ENCODE data around the gene ENG. TPM values are rescaled to one million over a fixed set of nuclear protein-coding genes. Genes with fewer than 3 reads are reported as not detected.

Gene ENG
- total and polyA plus RNA-seq, 2 of the 4 experiments (the other 2 are of a cell fraction): 3.6 to 83.3 TPM

DNA sequence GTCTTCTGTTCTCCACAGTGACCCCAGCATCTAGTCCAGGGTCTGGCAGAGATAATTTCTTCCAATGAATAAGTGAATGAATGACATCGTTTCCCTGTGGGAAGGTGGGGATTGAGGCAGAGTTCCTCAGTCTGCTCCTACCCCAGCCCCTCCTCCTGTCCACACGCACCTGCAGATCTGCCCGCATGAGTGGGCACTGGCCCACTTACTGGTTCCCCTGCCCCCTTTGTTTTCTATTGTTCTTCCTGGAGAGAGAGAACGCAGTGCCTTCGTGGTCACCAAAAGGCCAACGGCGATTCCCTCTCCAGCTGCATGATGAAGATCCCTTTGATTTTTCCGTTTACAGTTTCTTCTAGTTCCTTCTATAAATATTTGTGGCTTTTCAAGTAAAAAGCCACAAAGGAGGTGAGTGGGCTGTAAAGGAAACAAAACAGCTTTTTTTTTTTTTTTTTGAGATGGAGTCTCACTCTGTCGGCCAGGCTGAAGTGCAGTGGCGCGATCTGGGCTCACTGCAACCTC, 57.5 kb downstream of the ENG start:
- Histone ChIP-seq H4K5ac (ENCODE audit: low read depth, low read length) (no peak overlapping the region), H3K79me1 (ENCODE audit: low read depth in 1 of 2, low read length in 2 of 2) (peaks cover 6 to 30% of the 10 kb centered on the region in 2 experiments; a peak in 2 of 4 replicates), H3K56ac (ENCODE audit: extremely low read depth, insufficient read depth, low read length) (no peak overlapping the region), H3K27me3 (ENCODE audit: control insufficient read depth, insufficient read depth, low read length) (no peaks in the 10 kb centered on the region), H3K9ac (ENCODE audit: low read depth, low read length) (no peak overlapping the region), H3K9me3 (ENCODE audit: control insufficient read depth, insufficient read depth, low read length) (no peaks in the 10 kb centered on the region), H3K4ac (ENCODE audit: low read depth, low read length) (no peak overlapping the region), H3K9me1 (ENCODE audit: insufficient read depth, low read length) (peaks cover 20% of the 10 kb centered on the region), H2AK5ac (ENCODE audit: low read depth, low read length) (no peak overlapping the region), H2BK120ac (ENCODE audit: low read depth, low read length) (no peak overlapping the region), H3K4me3 (ENCODE audit: insufficient read depth, low read depth, low read length) (no peak overlapping the region), H2AK9ac (replicated peaks; ENCODE audit: low read depth, low read length, poor library complexity) (no peak overlapping the region), H3K27ac (ENCODE audit: insufficient read depth, low read length) (no peak overlapping the region), H3K4me1 (ENCODE audit: control insufficient read depth, insufficient read depth, low read length) (peaks cover 16% of the 10 kb centered on the region), H2BK20ac (ENCODE audit: low read depth, low read length) (no peak overlapping the region), H4K91ac (ENCODE audit: insufficient read depth, low read depth, low read length) (no peak overlapping the region), H3K18ac (ENCODE audit: low read depth, low read length) (no peak overlapping the region), H4K8ac (ENCODE audit: low read depth in 2 of 2, low read length in 2 of 2) (no peak overlapping the region), H2BK15ac (ENCODE audit: low read depth, low read length) (no peak overlapping the region), H3K4me2 (ENCODE audit: low read depth, low read length) (0 out of 2 replicates have a peak overlapping the region, but pooled peaks have one; percentile 2), H3K36me3 (ENCODE audit: control insufficient read depth, insufficient read depth, low read length) (peaks cover 9% of the 10 kb centered on the region; the same call in 1 of the 2 replicates), H4K20me1 (ENCODE audit: insufficient read depth, low read length) (peaks cover 28% of the 10 kb centered on the region), H3K23ac (ENCODE audit: low read depth, low read length) (peak overlapping the region; percentile 29; the same call in 1 of the 2 replicates), H2BK5ac (ENCODE audit: low read depth, low read length, poor library complexity, severe bottlenecking) (no peak overlapping the region), H2AFZ (replicated peaks; ENCODE audit: low read length, poor library complexity) (no peak overlapping the region), H3K14ac (replicated peaks; ENCODE audit: low read depth, low read length) (no peak overlapping the region)
- WGBS, 2 experiments (ENCODE audit: extremely low coverage in 2 of 2, insufficient read length in 1 of 2): 20% methylated on average over 2 of the region's 11 CpGs; no CpG with 5 or more reads in 1 of the 2 experiments
- intact Hi-C loops (cut with micrococcal nuclease) (no loop called here), dilution Hi-C loops (cut with HindIII; ENCODE audit: low sequenced_read_pairs, unreplicated experiment) (no loop called here), in situ Hi-C loops (cut with MboI; ENCODE audit: low sequenced_read_pairs) (no loop called here)
- peak; percentile 65 for DNase-seq
- ChIA-PET POLR2A (ENCODE audit: unreplicated experiment) (interaction anchor here (0.6 kb wide), 2 partner anchors 56 to 74 kb away, joined by 3 read pairs; no protein-coding TSS in a partner anchor), CTCF (interaction anchor here (0.5 to 1.0 kb wide), 2 partner anchors 62 to 189 kb away, joined by 3 to 5 read pairs; partner anchors contain the start of gene TOR2A)
- no peak for TF ChIP-seq SMC3 (IDR thresholded peaks at IDR 0.05; ENCODE audit: low read depth, low read length)
- TF ChIP-seq POLR2A (IDR thresholded peaks at IDR 0.05; ENCODE audit: low read depth, low read length): 0 out of 2 replicates have a peak, but pooled peaks have one; percentile 17
- TF ChIP-seq RAD21 (IDR thresholded peaks at IDR 0.05; ENCODE audit: low read length): no peak
- ATAC-seq (ENCODE audit: low read depth): peak; percentile 19
- BruUV-seq (replicated peaks): no TSS peak
